Measurements from ENCODE around the gene ZNF778. TPM values are rescaled to one million over a fixed set of nuclear protein-coding genes. Genes with fewer than 3 reads are reported as not detected.
A peak's percentile ranks its signal among the peaks of the same experiment; 100 is the strongest.

The ZNF778 gene
- total and polyA plus RNA-seq, 10 of the 15 experiments (the other 5 are each of a cell fraction or from before 2014, with no cell fraction given): 0.20 to 9.7 (median 4.1) TPM

- TF ChIP-seq ZNF592 (IDR thresholded peaks at IDR 0.05): 0 out of 2 replicates have a peak, but pooled peaks have one; percentile 12
- no peak for TF ChIP-seq BCL11A (IDR thresholded peaks at IDR 0.05; ENCODE audit: low read depth, low read length)
- TF ChIP-seq IRF4 (IDR thresholded peaks at IDR 0.05; ENCODE audit: low read depth, low read length): 0 out of 2 replicates have a peak, but pooled peaks have one; percentile 49
- TF ChIP-seq MEF2B (IDR thresholded peaks at IDR 0.05; ENCODE audit: partially characterized antibody, poor library complexity, severe bottlenecking): peak; percentile 60
- 0 out of 2 replicates have a peak, but pooled peaks have one; percentile 61 for TF ChIP-seq SMARCA5 (IDR thresholded peaks at IDR 0.05)
- TF ChIP-seq MXI1 (IDR thresholded peaks at IDR 0.05; ENCODE audit: low read depth, low read length): peak; percentile 91
- TF ChIP-seq SKIL (IDR thresholded peaks at IDR 0.05; ENCODE audit: low read depth, poor library complexity, severe bottlenecking): peak; percentile 72
- no peak for TF ChIP-seq ZBED1 (IDR thresholded peaks at IDR 0.05; ENCODE audit: borderline replicate concordance)
- 0 out of 2 replicates have a peak, but pooled peaks have one; percentile 15 for TF ChIP-seq YY1 (IDR thresholded peaks at IDR 0.05; ENCODE audit: low read depth, low read length)
- TF ChIP-seq ATF7 (IDR thresholded peaks at IDR 0.05; ENCODE audit: low read depth): 0 out of 2 replicates have a peak, but pooled peaks have one; percentile 14
- TF ChIP-seq IKZF2 (IDR thresholded peaks at IDR 0.05): peak; percentile 46 to 57; a peak in 1 of 4 replicates
- TF ChIP-seq EED (IDR thresholded peaks at IDR 0.05; ENCODE audit: low read depth): no peak
- no peak for TF ChIP-seq SUPT20H (IDR thresholded peaks at IDR 0.05; ENCODE audit: borderline replicate concordance, control insufficient read depth, low read depth, low read length)
- peak; percentile 72 for TF ChIP-seq USF2 (IDR thresholded peaks at IDR 0.05; ENCODE audit: borderline replicate concordance, low read depth, low read length)
- peak; percentile 71 to 96 (median 74); a peak in 5 of 6 replicates for TF ChIP-seq CTCF (IDR thresholded peaks at IDR 0.05 in 2 of 3, conservative IDR thresholded peaks at IDR 0.05 in 1 of 3; ENCODE audit: control insufficient read depth in 2 of 3, extremely low read depth in 1 of 3, insufficient read depth in 1 of 3, low read depth in 3 of 3, low read length in 3 of 3)
- TF ChIP-seq TCF3 (IDR thresholded peaks at IDR 0.05; ENCODE audit: borderline replicate concordance, insufficient read depth, low read depth, low read length): no peak
- TF ChIP-seq NFXL1 (IDR thresholded peaks at IDR 0.05; ENCODE audit: borderline replicate concordance): no peak
- TF ChIP-seq ZZZ3 (IDR thresholded peaks at IDR 0.05; ENCODE audit: control insufficient read depth, insufficient read length, low read depth): no peak
- peak; percentile 59; the same call in 1 of the 2 replicates for TF ChIP-seq BACH1 (IDR thresholded peaks at IDR 0.05; ENCODE audit: borderline replicate concordance)
- TF ChIP-seq MTA2 (IDR thresholded peaks at IDR 0.05; ENCODE audit: low read depth): 0 out of 2 replicates have a peak, but pooled peaks have one; percentile 44
Measured at GRCh38 chr16:89216315-89217137, 977 bp upstream of the ZNF778 start (continued).

Measured in GM12878 (cell line).